Esophagus (tissue), 2 donors: Measurements from ENCODE around the gene CCDC33. TPM values are rescaled to one million over a fixed set of nuclear protein-coding genes. Genes with fewer than 3 reads are reported as not detected.

ENCODE experiments used
- H3K27ac ChIP-seq, 2 donors: one replicate each; pipeline ENCODE4 v1.5.1; 2013; ENCODE audit warnings: low read depth in 2 of 2, mild to moderate bottlenecking in 2 of 2, inconsistent platforms in 1 of 2, low read length in 1 of 2, moderate library complexity in 1 of 2
- H3K27me3 ChIP-seq, 2 donors: one replicate each; pipeline ENCODE4 v1.6.1; 2013; ENCODE audit warnings: low read length in 2 of 2, control low read depth in 1 of 2, mild to moderate bottlenecking in 1 of 2; ENCODE audit not compliant: insufficient read depth in 2 of 2, control insufficient read depth in 1 of 2
- H3K36me3 ChIP-seq, 2 donors: one replicate each; pipeline ENCODE4 v1.6.1; 2013; ENCODE audit warnings: low read length in 1 of 2; ENCODE audit not compliant: control insufficient read depth in 2 of 2, insufficient read depth in 2 of 2
- H3K4me1 ChIP-seq, 2 donors: one replicate each; pipeline ENCODE4 v1.6.1; 2013; ENCODE audit warnings: low read length in 1 of 2; ENCODE audit not compliant: control insufficient read depth in 2 of 2, insufficient read depth in 2 of 2
- H3K4me3 ChIP-seq, 2 donors: one replicate each; pipeline ENCODE4 v1.5.1; 2013; ENCODE audit warnings: low read length in 2 of 2, mild to moderate bottlenecking in 2 of 2, low read depth in 1 of 2, moderate library complexity in 1 of 2
- H3K9me3 ChIP-seq, 2 donors: one replicate each; pipeline ENCODE4 v1.6.1; 2013; ENCODE audit warnings: mild to moderate bottlenecking in 2 of 2, low read depth in 1 of 2, low read length in 1 of 2, moderate library complexity in 1 of 2; ENCODE audit not compliant: control insufficient read depth in 2 of 2, insufficient read depth in 1 of 2
- WGBS, 2 donors: extraction: QIAGEN DNeasy Blood & Tissue Kit; methylation state at CpG; one replicate each; pipeline ENCODE4 v1.1.7; 2013; 5-methylcytosine and 5-hydroxymethylcytosine counted together
- polyA plus RNA-seq, 2 donors: library from polyadenylated mRNA; stranded (reverse); fragments of 200-250 nt; gene quantifications; one replicate each; pipeline ENCODE4 v1.2.3, GENCODE V29; 2013
- donor health status: healthy with polysubstance abuse.
- donor health status: Bipolar disorder and iron deficiency.

The CCDC33 gene
- polyA plus RNA-seq, 2 donors: not detected

DNA sequence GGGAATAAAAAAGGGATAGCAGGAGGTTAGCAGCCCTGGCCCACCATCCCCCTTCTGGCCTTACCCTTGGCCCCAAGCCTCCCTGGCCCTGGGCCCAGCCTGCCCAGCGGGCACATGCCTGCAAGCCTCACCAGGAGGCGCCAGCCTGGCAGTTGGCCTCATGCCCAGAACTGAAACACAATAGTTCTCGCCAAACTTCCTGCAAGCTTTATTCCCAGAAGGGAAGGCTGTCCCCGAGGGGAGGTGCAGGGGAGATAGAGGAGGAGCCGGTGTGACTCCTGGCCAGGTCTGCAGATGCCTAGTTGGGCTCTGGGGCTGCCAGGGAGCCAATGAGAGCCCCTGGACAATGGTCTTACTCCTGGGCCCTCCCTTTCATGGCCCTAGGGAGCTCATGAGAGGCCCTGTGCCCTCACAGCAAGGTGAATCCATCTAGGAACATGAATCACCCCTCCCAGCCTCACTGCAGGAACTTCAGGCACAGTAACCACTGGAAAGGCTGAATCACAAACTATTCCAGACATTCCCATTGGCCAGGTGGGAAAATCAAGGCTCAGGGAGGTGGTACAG, 4.0 kb downstream of the CCDC33 start:
- no peaks in the 10 kb centered on the region for H3K27me3 ChIP-seq
- no peak overlapping the region for H3K4me3 ChIP-seq
- no peak overlapping the region for H3K27ac ChIP-seq
- peaks cover 0 to 7% of the 10 kb centered on the region in 2 donors for H3K4me1 ChIP-seq
- no peaks in the 10 kb centered on the region for H3K36me3 ChIP-seq
- H3K9me3 ChIP-seq: peaks cover 0 to 2% of the 10 kb centered on the region in 2 donors
- WGBS, 2 donors: 5 to 11% methylated on average over 5 of the region's 5 CpGs

DNA sequence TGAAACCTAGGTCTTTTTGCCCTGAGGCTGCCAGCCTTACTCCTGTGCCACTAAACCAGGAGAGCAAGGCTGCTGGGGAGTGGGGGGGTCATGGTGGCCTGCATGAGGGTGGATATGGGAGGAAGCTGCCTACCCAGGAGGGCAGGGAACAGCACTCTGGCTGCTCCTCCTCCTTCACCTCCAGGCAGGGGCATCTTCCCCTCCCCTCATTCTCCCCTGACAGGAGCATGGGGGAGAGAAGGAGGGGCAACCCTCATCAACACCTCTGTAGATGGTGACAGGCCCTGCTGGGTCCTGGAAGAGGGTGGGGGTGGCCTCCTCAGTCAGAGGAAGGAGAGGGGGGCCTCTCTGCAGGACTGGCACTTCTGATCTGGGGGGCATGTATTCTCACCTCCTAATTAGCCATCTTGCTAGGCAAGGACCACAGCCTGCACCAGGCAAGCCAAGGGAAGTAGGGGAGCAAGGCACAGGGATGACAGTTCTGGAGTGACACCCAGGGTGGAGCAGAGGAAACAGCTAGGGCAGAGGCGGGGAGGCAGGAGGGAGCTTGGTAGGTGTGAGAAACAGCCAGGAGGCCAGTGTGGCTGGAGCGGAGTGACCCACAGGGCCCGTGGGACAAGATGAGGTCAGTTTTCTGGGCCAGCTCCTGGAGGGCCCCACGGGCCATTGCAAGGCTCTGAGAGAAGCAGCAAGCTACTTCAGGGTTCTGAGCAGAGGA, 4.9 kb downstream of the CCDC33 start:
- H3K36me3 ChIP-seq: no peaks in the 10 kb centered on the region
- 81 to 85% methylated on average over 4 of the region's 4 CpGs for WGBS, 2 donors
- H3K27ac ChIP-seq: no peak overlapping the region
- H3K9me3 ChIP-seq: peaks cover 0 to 2% of the 10 kb centered on the region in 2 donors
- H3K27me3 ChIP-seq: peaks cover 0 to 5% of the 10 kb centered on the region in 2 donors
- H3K4me3 ChIP-seq: no peak overlapping the region
- H3K4me1 ChIP-seq: peaks cover 0 to 11% of the 10 kb centered on the region in 2 donors

DNA sequence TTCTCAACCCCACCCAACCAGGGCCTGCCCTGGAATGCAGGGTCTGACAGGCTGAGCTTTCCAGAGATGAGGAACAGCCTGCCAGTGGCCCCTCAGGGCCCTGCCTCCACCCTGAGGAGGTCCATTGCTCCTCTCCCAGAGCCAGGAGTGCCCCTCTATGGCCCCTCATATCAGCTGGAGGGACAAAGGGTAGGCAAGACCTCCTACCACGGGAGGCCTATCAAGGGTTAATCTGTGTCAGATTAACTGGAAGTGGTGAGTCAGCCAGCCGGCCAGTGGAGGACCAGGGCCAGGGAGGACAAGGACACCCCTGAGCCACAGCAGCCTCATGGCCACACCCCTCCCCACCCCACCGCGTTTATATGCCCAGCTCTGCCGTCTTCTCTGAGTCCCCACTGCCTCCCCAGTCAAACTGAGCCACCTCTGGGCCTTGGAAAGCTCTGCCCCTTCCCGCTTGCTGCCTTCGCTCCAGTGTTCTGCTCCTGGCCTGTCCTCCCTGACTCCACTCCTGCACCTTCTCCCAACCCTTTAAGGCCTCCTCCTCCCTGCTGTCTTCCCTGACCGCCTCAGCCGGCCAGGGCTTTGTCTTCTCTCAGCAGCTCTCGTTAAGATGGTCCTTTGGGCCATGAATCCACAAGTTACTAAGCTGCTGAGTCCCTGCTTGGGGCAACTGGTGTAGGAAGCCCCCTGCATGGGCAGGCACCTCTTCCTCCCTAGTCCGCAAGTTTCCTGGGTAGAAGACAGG, 6.5 kb downstream of the CCDC33 start:
- Histone ChIP-seq H3K27ac (no peak overlapping the region), H3K9me3 (peaks cover 0 to 2% of the 10 kb centered on the region in 2 donors), H3K27me3 (peaks cover 0 to 5% of the 10 kb centered on the region in 2 donors), H3K4me3 (no peak overlapping the region), H3K4me1 (peaks cover 0 to 11% of the 10 kb centered on the region in 2 donors), H3K36me3 (no peaks in the 10 kb centered on the region)
- 55 to 70% methylated on average over 9 to 11 of the region's 11 CpGs for WGBS, 2 donors

GRCh38 chr15:74243431-74243830, 7.3 kb downstream of the CCDC33 start:
- 79 to 81% methylated on average over 7 of the region's 7 CpGs for WGBS, 2 donors

GRCh38 chr15:74244822-74245341, 8.8 kb downstream of the CCDC33 start:
- no peaks in the 10 kb centered on the region for H3K36me3 ChIP-seq
- 57 to 62% methylated on average over 4 of the region's 4 CpGs for WGBS, 2 donors
- no peak overlapping the region for H3K27ac ChIP-seq
- H3K9me3 ChIP-seq: peaks cover 0 to under 1% of the 10 kb centered on the region in 2 donors
- peaks cover 0 to 5% of the 10 kb centered on the region in 2 donors for H3K27me3 ChIP-seq
- no peak overlapping the region for H3K4me3 ChIP-seq
- peaks cover 0 to 9% of the 10 kb centered on the region in 2 donors for H3K4me1 ChIP-seq

More at GRCh38 chr15:74243431-74243830, 7.3 kb downstream of the CCDC33 start:
- Histone ChIP-seq H3K27me3 (peaks cover 0 to 5% of the 10 kb centered on the region in 2 donors), H3K9me3 (peaks cover 0 to 2% of the 10 kb centered on the region in 2 donors), H3K36me3 (no peaks in the 10 kb centered on the region), H3K4me3 (no peak overlapping the region), H3K27ac (no peak overlapping the region), H3K4me1 (peaks cover 0 to 11% of the 10 kb centered on the region in 2 donors)

GRCh38 chr15:74245342-74245931, 9.3 kb downstream of the CCDC33 start:
- H3K4me3 ChIP-seq: no peak overlapping the region
- WGBS, 2 donors: 7 to 9% methylated on average over 36 of the region's 36 CpGs

GRCh38 chr15:74250266-74250665, 14.1 kb downstream of the CCDC33 start:
- WGBS, 2 donors: 83 to 84% methylated on average over 6 of the region's 6 CpGs

More at GRCh38 chr15:74245342-74245931, 9.3 kb downstream of the CCDC33 start:
- Histone ChIP-seq H3K27ac (no peak overlapping the region), H3K27me3 (peaks cover 0 to 5% of the 10 kb centered on the region in 2 donors), H3K4me1 (peaks cover 0 to 5% of the 10 kb centered on the region in 2 donors), H3K9me3 (no peaks in the 10 kb centered on the region), H3K36me3 (no peaks in the 10 kb centered on the region)

GRCh38 chr15:74251131-74251811, 15.1 kb downstream of the CCDC33 start:
- H3K27ac ChIP-seq: no peak overlapping the region
- no peaks in the 10 kb centered on the region for H3K4me1 ChIP-seq
- peaks cover 0 to under 1% of the 10 kb centered on the region in 2 donors for H3K9me3 ChIP-seq
- no peaks in the 10 kb centered on the region for H3K27me3 ChIP-seq
- WGBS, 2 donors: 44 to 49% methylated on average over 5 of the region's 5 CpGs
- H3K36me3 ChIP-seq: no peaks in the 10 kb centered on the region
- no peak overlapping the region for H3K4me3 ChIP-seq

More at GRCh38 chr15:74250266-74250665, 14.1 kb downstream of the CCDC33 start:
- Histone ChIP-seq H3K9me3 (no peaks in the 10 kb centered on the region), H3K27me3 (peaks cover 0 to 5% of the 10 kb centered on the region in 2 donors), H3K36me3 (no peaks in the 10 kb centered on the region), H3K4me3 (no peak overlapping the region), H3K4me1 (peaks cover 0 to 2% of the 10 kb centered on the region in 2 donors), H3K27ac (no peak overlapping the region)
